ENCODE measurements around the gene LZTS2.
"Not testable (repeated sequence)": the region's sequence is repeated elsewhere in the genome, so short reads cannot be mapped to it uniquely, and the experiment has no call there.

Gene LZTS2

DNA sequence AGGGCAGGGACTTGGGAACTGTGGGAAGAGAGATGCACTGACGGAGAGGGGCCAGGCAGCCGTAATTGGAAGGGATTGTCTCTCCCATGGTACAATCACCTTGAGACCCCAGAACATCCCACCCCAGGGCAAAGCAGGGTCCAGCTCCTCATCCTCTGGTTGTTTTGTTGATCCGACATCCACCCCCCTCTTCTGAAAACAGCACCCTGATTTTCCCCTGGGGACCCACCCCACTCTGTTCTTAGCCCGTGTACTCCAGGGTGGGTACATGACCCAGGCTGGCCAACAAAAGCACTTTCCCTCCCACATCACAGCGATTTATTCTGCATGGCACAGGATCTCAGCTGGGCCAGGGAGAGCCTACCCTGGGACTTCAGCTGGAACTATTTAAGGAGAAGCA is 17.2 kb downstream of the LZTS2 start:
- no peak for DNase-seq

DNA sequence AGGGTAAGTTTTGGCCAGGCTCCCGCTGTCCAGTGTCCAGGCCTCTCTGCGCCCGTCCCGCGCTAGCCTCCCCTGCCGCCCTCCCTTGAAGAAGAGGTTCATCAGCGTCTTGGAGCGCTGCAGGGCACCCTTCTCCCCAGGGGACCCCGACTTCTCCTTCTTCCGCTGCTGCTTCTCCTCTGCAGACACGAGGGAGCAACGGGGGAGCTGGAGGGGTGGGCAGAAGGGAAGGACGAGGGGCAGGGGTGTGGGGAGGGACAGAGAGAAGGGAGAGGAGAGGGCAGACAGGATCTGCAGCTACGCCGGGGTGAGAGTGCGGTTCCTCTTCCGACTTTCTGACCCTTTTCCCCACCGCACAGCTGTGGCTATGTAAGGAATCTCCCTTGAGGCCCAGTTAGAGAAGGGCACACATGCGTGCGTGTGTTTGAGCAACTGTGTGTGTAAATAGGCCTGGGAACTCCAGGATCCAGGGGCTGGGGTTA is 18.6 kb downstream of the LZTS2 start:
- no peak for DNase-seq

DNA sequence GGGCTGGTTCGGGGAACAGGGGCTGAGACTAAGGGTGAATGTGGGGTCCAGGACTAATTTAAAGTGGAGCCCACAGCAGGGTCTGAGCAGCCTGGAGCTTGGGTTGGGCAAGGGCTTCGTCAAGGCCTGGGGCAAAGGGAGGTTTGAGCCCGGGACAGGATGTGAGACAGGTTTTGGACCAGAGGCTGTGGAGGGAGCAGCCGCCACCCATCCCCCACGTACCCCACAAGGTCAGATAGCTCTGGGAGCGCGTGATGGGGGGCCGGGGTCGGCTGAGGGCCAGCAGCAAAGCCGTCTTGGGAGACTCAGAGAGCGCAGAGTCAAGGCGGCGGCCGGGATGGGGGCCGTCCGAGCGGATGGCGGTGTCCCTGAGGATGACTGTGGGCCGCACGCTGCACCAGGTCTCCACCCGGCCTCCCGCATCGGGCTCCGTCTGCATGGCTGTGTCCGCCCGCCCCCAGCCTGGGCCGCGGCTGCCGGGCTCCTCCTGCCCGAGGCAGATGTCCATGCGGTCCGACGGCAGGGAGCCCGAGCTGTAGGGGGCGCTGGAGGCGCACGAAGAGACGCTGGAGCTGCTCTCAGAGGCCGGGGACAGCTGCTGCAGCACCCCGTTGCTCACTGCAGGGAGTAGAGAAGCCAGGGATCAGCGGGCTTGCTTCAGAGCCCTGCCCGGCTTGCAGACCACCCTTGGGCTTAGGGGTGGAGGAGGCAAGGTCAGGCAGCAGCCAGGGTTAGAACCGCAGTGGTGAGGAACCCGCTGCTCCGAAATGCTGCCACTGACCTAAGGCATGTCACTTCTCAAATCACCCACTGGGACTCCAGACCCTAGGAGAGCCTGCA is 19.2 kb downstream of the LZTS2 start:
- DNase-seq, result no peak

DNA sequence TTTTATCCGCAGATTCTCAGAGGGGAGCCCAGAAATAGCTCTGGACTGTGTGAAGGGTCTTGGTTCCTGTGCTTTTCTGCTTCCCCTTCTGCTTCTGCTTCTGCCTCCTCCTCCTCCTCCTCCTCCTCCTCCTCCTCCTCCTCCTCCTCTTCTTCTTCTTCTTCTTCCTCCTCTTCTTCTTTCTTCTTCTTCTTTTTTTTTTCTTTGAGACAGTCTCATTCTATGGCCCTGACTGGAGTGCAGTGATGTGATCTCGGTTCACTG is 19.8 kb downstream of the LZTS2 start:
- DNase-seq, result no peak

DNA sequence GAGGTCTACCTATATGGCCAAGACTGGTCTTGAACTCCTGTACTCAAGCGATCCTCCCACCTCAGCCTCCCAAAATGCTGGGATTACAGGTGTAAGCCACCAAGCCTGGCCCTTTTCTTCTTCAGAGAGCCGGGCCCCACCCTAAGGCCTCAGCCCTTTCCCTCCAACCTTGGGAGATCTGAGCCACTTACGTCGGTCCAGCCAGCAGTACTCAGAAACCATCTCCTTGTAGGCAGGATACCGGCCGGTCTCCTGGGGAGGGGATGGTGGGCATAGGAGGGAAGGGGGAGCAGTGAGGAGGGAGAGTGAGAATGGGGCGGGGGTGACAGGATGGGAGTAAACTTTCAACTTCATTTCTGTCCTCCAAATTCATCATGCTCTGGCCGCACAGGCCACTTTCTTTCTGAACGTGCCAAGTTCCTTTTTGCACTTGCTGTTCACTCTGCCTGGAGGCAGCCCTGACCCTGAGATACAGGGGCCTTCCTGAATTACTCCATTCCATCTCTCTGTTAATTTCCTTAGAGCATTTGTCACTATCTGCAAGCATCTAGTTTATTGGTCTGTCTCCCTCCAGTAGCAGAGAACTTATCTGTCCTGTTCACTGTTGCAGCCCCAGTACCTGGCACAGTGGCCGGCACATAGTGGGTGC is 20.9 kb downstream of the LZTS2 start:
- no peak for DNase-seq

DNA sequence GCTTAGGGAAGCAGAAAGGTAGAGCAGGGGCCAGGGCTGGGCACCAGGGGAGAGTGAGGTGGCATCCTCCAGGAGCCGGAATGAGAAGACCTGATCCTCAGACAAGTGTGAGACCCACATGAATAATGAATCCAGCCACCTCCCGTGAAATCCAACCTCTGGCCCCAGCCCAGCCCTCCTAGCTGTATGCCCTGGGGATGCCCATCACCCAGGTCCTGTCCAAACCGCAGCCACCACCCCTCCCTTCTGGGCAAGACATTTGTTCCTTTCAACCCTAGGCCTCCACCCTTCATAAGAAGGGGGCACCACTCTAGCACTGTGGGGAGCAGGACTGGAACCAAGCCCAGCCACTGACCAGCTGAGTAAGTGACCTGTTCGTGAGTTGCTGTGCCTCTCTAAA is 21.6 kb downstream of the LZTS2 start:
- DNase-seq, result no peak

DNA sequence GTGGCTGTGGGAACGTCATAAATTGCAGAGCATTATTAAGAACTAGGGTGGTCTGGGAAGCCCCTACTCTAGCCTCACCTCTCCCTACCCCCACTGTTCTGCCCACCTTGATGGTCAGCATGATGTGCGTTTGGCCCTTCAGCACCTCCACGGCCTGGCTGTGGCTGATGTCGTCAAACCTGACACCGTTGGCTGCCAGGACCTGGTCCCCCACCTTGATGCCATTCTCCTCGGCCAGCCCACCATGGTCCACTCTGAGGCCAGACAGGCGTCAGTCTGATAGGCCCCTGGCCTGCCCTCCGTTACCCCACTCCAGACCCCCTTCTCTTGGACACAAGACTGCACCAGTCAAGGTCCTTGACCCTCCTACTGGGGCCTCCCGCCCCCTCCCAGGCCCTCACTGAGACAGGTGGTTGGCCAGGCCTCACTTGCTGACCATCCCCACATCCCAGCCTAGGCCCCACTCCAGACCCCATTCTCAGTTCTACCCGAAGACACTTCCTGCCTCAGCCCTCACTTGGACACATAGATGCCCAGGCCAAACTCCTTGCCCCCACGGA is 22.2 kb downstream of the LZTS2 start:
- no peak for DNase-seq

DNA sequence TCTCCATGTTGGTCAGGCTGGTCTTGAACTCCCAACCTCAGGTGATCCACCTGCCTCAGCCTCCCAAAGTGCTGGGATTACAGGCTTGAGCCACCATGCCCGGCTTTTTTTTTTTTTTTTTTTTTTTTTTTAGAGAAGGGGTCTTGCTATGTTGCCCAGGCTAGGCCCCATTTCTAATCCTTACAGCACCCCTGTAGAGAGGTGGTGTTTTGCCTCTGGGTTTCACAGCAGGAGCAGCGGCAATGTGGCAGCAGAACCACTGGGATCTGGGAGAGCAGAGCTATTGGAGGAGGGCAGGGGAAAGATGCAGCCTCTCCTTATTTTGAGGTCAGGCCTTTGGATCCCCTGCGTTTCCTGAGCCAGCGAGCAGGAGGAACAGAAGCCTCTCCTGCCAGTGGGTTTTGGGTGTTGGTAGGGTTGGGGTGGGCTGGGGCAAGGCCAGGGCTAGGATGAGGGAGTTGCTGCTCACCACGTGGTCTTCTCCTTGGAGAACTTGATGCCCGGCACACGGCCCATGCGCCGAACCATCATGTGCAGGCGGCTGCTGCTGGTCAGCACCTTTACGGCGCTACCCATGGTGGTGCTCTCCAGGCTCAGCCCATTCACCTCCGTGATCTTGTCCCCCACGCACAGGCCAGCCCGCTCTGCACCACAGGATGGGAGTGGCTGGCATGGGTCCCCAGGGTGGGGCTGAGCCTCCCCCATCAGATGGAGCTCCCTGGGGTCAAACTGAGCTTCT is 23.5 kb downstream of the LZTS2 start:
- DNase-seq, result no peak

DNA sequence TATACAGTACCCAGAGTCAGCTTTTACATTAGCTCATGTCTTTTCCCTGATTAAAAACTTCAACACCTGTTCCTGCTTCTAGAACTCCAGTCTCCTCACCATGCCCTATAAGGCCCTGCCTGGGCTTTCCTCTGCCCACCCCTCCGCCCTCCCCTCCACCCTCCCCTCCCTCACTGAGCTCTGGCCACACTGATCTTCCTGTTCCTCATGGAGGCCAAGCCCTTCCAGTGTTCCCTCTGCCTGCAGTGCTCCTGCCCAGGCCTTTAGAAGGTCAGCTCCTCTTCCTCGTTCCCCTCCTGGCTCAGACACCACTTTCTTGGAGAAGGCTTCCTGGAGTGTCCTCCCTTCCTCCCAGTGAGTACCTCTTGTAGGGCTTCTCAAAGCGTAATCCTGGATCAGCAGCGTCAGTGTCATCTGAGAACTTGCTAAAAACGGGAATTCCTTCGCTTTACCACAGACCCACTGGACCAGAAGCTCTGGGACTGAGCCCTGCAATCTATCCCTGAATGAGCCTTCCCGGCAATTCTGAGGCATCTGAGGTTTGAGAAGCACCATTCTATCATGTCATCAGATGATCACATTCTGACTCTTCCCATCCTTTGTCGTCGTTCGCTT is 27.6 kb downstream of the LZTS2 start:
- DNase-seq, result no peak

DNA sequence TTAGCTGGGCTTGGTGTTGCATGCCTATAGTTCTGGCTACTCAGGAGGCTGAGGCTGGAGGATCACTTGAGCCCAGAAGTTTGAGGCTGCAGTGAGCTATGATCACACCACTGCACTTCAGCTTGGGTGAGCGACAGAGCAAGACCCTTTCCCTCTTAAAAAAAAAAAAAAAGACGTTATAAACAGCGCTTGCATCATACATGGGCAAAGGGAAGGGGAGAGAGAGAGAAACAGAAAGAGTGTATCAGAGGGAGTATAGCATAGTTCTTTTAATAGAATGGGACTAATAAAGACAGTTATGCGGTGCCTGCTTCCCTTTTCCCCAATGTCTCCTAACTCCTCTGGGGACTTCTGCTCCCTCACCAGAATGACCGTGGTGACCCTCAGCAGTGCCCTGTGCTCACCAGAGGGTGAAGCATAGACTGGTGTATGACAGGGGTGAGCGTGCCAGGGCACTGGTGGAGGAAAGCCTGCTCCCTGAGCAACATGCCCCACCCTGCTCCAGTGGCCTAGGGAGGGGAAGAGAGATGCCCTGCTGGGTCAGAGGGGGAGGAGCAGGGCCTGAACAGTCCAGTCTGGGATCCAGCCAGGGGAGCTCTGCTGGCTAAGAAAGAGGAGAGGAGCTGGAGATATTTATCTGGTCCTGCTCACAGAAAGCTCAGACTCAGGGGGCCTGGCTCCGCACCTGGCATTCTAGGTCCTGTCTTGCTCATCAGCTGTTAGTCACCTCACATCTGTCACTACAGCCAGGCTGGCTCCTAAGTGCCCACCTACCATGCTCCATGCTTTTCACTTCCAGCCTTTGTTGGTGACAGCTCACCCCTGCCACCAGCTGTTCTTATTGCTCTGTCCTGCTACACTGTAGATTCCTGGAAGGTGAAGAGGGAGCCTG is 29.1 kb downstream of the LZTS2 start:
- DNase-seq, result no peak

DNA sequence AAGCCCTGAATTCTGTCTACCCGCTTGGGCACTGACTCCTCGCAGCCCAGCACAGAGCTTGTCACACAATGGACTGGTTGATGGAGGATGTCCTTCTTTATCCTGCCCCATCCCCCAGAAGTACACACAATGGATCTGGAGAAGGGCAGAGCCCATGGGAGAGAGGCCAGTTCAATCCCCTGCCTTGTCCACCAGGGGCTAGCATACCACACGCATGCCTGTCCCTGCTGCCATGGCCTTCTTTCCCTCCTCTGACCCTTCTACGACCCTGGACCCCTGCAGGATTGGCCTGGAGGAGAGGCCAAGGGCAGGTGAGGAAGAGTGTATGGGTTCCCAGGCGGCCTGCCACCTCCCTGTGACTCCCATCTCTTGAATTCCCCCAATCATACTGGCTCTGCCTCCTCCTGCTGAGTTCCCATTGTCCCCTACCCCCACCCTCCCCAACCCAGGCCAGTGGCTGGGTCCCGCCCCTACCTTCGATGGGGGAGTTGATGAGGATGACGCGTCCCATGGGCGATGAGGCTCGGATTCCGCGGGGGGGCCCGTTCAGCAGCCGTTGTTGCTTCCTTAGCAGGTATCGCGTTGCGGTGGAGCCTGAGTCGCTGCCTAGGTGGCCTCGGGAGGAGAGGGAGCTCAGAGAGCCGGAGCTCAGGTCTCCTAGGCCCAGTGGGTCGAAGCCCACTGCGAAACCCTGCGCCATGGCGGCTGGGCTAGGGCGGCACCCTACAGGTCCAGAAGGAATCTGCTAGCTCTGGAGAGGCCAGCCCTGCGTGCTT is 30.1 kb downstream of the LZTS2 start:
- DNase-seq, result no peak

DNA sequence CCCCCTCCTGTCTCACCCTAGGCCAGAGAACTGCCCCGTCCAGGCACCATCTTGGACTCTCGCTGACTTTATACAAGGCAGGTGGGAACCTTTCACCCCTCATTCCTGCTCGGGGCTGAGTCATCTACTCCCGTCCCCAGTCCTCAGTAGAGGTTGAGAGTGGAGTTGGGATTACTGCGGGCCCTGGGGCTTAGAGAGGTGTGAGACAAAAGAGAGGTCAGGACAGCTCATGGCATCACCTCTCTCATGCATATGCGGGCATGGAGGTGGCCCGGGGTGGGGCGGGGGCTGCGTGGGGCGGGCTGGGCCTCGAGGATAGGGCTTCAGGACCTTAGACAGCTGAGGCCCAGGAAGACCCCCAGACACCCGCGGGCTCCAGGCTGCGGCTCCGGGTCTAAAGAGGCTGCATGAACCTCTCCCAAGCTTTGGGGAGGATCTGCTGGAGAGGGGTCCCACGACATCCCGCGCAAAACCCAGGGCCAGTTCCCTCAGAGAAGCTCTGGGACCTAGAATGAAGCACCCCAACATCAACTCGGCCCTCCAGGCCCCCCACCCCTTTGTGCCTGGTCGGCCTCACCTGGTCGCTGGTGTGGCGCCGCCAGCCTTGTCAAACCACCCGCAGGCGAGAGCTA is 31.0 kb downstream of the LZTS2 start:
- no peak for DNase-seq

DNA sequence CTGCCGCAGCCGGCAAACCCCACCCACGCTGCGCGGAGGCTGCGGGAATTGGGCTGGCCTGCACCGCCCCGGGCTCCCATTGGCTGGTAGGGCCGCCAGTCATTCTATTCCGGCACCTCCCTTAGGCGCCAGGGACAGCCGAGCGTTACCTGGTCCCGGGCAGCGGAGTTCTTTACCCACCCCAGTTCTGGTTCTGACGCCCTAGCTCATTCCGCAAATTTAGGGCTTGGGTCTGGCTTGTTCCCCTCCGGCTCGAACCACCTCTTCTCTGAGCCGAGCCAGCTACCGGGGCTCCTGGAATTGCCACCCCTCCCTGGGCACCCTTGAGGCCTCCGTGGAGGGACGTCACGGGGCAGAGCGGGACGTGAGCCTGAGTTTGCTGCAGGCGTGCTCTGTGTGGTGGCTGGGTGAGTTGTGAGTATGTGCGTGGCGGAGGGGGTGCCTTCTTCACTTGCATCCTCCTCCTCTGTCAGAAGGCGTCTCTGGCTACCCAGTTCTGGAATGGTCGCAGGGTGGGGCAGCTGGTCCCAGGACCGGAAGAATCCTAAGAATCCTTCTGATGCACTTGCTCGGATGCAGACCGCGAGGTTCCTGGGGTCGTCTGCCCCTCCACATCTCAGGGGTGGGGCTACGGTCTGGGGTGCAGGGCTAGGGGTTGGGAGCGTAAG is 31.7 kb downstream of the LZTS2 start, which contains the start of the genes PDZD7 and SFXN3:
PDZD7 (minus strand) TSS at position 2 of the 668 bp plus-strand sequence. CDS start 910 bp downstream, outside the sequence.
SFXN3 (plus strand) TSS at position 107 of the 668 bp plus-strand sequence. CDS start 3,461 bp downstream, outside the sequence.
- peak; percentile 20 for DNase-seq

DNA sequence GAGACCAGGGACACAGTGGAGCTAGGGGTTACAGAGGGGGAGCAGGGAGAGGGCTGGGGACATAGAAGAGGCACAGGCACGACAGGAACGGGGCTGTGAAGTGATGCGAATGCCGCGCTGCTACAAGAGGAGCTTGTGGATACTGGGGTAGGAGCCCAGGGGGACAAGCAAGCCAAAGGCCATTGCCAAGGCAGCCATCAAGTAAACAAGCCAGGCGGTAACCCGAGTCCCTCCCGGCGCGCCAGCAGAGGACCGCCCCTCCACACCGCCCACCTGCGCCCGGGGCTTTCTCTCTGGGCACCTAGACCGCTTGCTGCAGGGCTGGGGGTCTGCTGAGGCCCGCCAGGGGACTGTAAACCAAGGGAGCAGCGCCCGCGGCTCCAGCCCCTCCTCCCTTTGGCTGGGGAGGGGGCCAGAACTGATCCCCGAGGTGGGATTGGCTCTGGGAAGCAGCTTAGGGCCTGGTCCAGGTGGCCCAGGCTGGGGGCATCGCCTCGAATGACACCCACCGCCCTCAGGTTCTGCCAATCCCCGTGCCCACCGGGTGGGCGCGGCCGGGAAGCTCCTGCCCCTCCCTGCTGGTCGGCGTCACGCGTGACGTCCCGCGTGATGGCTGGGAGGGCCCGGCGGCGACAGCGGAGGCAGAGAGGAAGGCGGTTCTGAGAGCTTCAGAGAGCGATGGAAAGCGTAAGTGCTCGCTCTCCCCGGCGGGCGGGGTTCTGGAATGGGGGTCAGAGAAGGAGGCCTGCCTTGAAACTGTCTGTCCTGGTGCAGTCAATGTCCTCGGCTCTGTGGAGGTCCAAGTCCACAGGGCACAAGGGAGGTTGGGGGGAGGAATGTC is 32.4 kb downstream of the LZTS2 start:
- DNase-seq, result no peak

DNA sequence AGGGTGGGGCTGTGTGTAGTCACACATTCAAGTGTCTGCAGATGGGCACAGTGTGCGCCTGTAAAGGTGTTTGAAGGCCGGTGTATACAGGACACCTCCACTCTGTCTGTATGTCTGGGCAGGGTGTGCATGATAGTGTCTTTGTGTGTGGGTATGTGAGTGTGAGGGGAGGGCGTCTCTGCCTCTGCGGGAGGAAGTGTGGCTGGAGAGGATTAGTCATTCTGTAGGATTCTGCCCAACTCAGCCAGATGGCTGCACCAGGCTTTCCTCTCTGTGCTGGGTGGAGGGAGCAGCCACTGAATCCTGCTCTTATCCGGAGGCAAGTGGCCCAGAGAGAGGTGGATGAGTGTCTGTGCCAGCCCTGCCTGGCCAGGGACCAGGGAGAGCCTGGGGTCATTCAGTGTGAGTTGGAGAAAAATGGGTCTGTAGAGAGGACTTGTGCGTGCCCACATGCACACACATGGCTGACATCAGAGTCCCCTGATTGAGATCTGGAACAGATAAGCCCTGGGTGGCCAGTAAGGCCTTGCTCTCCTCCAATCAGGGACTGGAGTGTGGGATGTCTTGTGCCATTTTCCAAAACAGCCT is 33.1 kb downstream of the LZTS2 start:
- no peak for DNase-seq

DNA sequence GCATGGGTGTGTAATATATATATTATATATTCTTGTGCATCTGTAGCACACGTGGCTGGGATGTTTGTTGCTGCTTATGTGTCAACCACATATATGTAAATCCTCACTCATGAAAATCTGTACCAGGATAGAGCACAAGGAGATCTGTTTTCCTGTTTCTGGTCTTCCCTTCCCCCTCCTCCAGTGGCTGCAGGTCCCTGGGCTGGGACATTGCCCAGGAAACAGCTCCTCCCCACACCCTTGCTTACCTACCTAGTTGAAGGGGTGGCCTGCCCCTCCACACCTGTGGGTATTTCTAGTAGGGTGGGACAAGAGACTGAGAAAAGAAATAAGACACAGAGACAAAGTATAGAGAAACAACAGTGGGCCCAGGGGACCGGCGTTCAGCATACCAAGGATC is 33.7 kb downstream of the LZTS2 start:
- no peak for DNase-seq

DNA sequence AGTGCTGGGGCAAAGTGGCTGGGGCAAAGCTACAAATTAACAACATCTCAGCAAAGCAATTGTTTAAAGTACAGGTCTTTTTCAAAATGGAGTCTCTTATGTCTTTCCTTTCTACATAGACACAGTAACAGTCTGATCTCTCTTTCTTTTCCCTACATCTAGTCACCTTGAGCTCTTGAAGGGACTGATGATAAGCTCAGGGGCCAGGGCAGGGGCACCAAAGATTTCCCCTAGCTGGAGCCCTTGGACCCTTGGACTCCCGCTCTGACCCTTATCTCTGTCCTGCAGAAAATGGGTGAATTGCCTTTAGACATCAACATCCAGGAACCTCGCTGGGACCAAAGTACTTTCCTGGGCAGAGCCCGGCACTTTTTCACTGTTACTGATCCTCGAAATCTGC is 34.8 kb downstream of the LZTS2 start:
- DNase-seq, result not testable (repeated sequence)

DNA sequence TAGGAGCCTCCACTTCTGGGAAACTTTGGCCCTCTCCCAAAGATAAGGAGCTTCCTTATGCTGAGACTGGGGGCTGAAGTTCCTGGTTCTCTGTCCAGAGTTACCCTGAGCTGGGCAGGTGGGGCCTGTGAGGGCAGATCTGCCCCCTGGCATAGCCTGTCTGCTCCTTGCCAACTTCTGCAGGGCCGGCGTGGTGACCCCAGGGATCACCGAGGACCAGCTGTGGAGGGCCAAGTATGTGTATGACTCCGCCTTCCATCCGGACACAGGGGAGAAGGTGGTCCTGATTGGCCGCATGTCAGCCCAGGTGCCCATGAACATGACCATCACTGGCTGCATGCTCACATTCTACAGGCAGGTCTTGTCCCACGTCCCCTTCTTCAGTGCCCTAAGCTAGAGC is 35.7 kb downstream of the LZTS2 start:
- no peak for DNase-seq

Data from cortex of kidney (tissue), 1 donor.